ENCODE data around the gene ABCB9.
"Not testable (repeated sequence)": the region's sequence is repeated elsewhere in the genome, so short reads cannot be mapped to it uniquely, and the experiment has no call there.

Gene ABCB9

GRCh38 chr12:122965851-122966742 is at the start of gene ABCB9:
Gene ABCB9 (minus strand): TSS chr12:122966463. CDS start chr12:122960235, 6,228 bp downstream.
- peak within 1 kb of the TSS in 1 of 2 donors; percentile 63 for H3K27ac ChIP-seq

GRCh38 chr12:123014473-123014872 is 48.2 kb upstream of the ABCB9 start:
- H3K4me3 ChIP-seq; H3K27ac ChIP-seq; DNase-seq (ENCODE audit: low spot score): not testable (repeated sequence)

More at GRCh38 chr12:122965851-122966742, at the start of gene ABCB9:
- peak within 1 kb of the TSS; percentile 81 for H3K4me3 ChIP-seq
- DNase-seq (ENCODE audit: low spot score), result peak; percentile 94
- TF ChIP-seq CTCF (IDR thresholded peaks at IDR 0.05), result no peak

- Histone ChIP-seq H3K4me3 (no peak overlapping the region), H3K27ac (no peak overlapping the region)
- no peak for DNase-seq (ENCODE audit: low spot score)
- TF ChIP-seq CTCF (IDR thresholded peaks at IDR 0.05), result no peak
Measured at GRCh38 chr12:123013185-123014095, 47.2 kb upstream of the ABCB9 start.

GRCh38 chr12:123011701-123012100 is 45.4 kb upstream of the ABCB9 start:
- DNase-seq (ENCODE audit: low spot score), result no peak
- Histone ChIP-seq H3K4me3 (no peak overlapping the region), H3K27ac (no peak overlapping the region)
- no peak for TF ChIP-seq CTCF (IDR thresholded peaks at IDR 0.05)

GRCh38 chr12:123010681-123011080 is 44.4 kb upstream of the ABCB9 start:
- H3K27ac ChIP-seq, result no peak overlapping the region
- TF ChIP-seq CTCF (IDR thresholded peaks at IDR 0.05), result no peak
- H3K4me3 ChIP-seq, result no peak overlapping the region
- no peak for DNase-seq (ENCODE audit: low spot score)

- no peak for TF ChIP-seq CTCF (IDR thresholded peaks at IDR 0.05)
- H3K27ac ChIP-seq, result no peak overlapping the region
- DNase-seq (ENCODE audit: low spot score), result no peak
Measured at GRCh38 chr12:123010110-123010509, 43.8 kb upstream of the ABCB9 start.

GRCh38 chr12:123006977-123007376 is 40.7 kb upstream of the ABCB9 start:
- no peak for DNase-seq (ENCODE audit: low spot score)
- Histone ChIP-seq H3K27ac (no peak overlapping the region), H3K4me3 (no peak overlapping the region)
- TF ChIP-seq CTCF (IDR thresholded peaks at IDR 0.05), result no peak

More at GRCh38 chr12:123010110-123010509, 43.8 kb upstream of the ABCB9 start:
- no peak overlapping the region for H3K4me3 ChIP-seq

Measured in coronary artery (tissue), 2 donors.